Activated CD8-positive, alpha-beta memory T cell treated with anti-CD3 and anti-CD28 coated beads, Interleukin-2, amount 50 U/mL, for 24 hours (primary cell): Measurements from ENCODE around the gene KANK4.

Experiments used
- DNase-seq: peaks from one replicate; pipeline ENCODE4 v3.0.0-alpha.2; 2020; ENCODE audit errors: extremely low read depth

Gene KANK4

GRCh38 chr1:62304975-62305374 is 14.3 kb downstream of the KANK4 start:
- no peak for DNase-seq

GRCh38 chr1:62304515-62304914 is 14.7 kb downstream of the KANK4 start:
- DNase-seq = no peak

DNA sequence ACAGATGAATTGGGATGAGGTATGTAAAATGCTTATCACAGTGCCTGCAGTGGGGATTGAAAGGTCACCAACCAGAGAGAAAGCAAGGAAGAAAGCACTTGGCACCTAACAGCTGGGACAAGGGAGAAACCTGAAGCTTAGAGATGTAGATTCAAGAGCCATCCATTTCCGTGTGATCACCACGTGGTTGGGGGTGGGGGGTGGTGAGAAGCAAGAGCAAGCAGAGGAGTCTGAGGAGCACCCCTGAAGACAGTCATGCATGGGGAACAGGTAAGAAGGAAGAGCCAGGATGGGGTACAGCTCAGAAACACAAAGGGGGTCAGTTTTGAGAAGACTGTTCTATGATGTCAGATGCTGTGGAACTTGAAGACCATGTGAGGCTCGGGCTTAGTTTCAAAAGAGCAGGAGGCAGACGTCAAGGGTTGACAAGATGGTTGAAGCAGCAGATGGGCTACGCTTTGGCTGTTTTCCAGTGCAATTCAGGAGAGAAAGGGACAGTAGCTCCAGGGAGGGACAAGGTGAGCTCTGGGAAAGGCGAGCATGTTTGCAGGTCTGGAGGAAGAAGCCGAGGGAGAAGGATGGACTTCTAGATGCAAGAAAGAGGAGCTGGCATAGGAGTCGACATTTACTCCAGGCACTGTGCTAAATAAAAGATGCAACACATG is 17.4 kb downstream of the KANK4 start:
- no peak for DNase-seq

GRCh38 chr1:62299426-62300200 is 19.6 kb downstream of the KANK4 start:
- DNase-seq = no peak

DNA sequence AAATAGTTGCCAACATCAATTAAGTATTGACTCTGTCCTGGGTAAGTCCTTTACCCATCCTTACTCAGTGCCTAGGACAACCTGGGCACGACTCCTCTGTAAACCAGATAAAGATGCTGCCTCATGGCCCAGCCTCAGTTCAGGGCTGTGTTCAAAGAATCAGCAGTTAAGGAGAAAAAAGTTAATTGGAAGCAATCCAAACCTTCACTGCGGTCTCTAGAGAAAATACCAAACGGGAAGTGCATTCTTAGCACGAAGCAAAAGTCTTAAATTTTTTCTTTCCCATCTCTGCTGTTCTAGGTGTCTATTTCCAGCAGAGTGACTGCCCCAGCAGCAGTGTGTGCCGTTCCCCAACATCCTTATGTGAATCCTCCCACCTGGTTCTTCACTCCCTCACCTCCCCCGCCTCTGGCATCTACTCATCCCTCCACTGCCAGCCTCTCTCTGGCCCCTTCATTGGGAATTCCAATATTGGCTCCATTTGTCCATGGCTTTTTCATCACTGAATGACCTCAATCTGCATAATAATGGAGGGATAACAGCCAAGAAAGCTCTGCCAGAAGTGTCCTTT is 23.2 kb downstream of the KANK4 start:
- DNase-seq = no peak

- DNase-seq = no peak
These were observed 25.0 kb downstream of the KANK4 start for GRCh38 chr1:62294261-62294660.

- DNase-seq = no peak
These were observed 30.6 kb downstream of the KANK4 start for GRCh38 chr1:62288662-62289061.

DNA sequence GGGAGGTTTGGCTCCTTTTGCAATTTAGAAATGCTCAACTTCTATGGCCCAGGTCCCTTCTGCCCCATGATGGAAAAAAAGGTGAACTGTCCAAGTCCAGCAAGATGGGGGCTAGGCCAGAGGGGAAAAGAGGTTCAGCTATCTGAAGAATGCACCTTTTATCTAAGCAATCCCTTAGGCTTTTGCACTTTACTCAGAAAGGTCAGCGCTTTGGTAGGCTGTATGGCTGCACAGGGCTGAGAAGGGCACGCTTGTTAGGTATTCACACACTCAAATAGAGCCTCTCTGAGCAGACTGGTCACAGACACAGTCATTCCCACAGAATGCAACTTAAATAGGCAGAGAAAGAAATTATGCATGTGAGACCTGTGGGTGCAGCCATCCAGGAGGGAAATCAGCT is 31.0 kb downstream of the KANK4 start:
- no peak for DNase-seq

DNA sequence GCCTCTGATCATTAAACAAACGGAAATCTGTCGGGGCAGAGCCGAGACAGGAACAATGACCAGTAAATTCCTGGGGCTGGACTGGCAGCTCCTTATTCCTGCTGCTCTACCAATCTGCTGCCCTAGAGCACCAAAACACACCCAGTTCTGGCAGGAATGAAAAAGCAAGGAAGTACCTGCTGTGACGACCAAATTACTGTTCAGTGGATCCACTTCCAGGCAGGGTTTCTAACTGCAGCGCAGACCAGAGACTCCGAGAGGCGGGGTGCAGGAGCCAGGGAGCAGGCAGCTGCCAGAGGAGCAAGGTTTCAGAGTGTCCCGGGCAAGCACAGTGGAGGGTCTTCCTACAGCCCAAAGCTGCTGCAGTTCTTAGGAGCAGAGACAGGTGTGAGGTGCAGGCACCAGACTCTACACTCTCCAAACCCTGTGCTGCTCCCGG is 32.4 kb downstream of the KANK4 start:
- no peak for DNase-seq

- no peak for DNase-seq
These were observed 33.0 kb downstream of the KANK4 start for GRCh38 chr1:62285984-62286785.

DNA sequence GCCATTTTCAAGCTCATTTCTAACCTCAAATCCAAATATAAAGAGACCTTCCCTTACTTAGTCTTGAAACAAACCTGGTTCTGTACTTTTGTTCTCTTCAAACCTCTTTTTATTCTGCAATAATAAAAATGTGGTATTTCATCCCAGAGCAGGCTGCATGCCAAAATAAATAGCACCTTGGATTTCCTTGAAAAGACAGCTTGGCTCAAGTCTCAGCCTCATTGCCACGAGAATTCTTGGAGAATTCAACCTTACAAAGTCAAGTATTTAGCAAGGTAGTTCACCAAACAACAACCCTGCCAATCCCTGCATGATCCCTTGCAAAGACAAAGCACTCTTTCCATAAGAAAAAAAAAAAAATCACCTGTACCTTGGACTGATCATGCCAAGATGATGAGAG is 33.8 kb downstream of the KANK4 start:
- no peak for DNase-seq

DNA sequence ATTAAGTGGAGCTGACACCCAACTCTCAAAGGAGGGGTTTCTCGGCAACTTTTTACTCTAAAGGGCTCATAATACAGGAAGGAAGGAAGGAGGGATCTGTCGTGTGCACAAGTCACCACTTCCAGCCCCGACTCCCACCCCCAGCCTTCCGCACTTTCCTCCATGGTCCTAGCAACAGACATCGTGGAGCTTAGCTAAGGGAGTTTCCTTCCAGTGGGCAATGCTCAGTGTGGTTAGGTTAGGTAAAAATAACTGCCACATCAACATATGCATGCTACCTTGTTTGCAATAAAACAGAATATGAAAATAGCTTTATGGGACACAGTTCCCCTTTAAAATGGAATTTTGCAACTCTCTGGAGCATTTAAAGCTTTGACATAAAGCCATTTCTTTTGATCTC is 35.2 kb downstream of the KANK4 start:
- DNase-seq = no peak

- no peak for DNase-seq
These were observed 36.1 kb downstream of the KANK4 start for GRCh38 chr1:62282909-62283755.

DNA sequence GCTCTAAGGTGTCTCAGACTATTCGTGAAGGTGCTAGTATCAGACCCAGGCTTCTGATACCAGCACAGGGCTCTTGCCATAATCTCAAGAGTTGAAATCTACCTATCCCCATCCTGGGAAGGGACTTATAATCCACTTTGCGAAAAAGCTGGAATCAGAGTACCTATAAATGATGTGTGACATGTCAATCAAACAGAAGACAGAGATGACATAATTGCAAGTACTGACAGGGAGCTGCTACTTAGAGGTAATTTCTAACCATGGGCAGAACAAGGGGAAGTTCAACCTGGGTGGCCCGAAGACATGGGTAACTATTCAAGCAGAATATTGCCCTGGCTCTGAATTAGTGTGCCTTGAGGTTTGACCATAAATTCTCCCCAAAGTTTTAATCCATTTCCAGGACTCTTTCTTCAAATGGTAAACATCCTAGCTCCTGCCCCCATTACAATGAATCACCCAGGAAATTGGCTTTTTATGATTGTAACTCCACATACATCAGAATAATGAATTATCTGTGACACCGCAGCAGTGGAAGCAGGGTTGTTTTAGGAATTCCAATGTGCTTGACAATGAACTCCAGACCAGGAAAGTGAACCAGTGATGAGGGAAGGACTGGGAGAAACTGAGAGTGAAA is 37.2 kb downstream of the KANK4 start:
- DNase-seq = no peak

- no peak for DNase-seq
These were observed 38.2 kb downstream of the KANK4 start for GRCh38 chr1:62280960-62281465.

DNA sequence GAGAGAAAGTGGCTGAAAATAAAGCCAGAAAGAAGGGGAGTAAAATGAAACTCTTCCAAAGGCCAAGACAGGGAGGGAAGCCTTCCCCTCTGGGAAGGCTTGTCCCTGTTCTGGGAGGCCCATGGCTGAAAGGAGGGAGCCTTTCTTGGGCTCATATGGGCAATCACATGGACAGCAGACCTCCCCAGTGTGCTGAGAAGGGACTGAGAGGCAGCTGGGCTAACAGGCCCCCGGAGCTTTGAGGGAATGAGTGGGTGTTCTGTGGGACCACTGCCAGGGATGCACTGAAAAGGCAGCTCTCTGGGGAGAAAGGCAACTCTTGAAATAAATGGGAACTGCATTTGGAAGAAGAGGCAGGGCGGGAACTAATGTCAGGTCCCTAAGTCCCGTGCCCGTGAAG is 39.1 kb downstream of the KANK4 start:
- no peak for DNase-seq

DNA sequence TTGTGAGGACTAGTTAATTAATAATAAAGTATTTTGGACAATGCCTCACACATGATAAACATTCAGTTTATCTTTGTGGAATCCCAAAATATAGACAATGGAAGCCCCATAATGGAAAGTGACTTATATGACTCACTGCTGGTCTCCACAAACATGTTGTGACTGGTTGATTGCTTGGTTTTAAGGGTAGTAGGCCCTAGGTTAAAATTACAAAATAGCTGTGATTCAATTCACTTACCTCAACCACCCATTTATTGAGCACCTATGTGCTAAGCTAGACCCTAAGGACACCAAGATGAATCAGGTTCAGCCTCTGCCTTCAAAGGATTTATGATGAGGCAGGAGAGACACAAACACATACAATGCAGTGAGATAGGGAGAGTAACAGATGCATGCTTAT is 42.4 kb downstream of the KANK4 start:
- no peak for DNase-seq

DNA sequence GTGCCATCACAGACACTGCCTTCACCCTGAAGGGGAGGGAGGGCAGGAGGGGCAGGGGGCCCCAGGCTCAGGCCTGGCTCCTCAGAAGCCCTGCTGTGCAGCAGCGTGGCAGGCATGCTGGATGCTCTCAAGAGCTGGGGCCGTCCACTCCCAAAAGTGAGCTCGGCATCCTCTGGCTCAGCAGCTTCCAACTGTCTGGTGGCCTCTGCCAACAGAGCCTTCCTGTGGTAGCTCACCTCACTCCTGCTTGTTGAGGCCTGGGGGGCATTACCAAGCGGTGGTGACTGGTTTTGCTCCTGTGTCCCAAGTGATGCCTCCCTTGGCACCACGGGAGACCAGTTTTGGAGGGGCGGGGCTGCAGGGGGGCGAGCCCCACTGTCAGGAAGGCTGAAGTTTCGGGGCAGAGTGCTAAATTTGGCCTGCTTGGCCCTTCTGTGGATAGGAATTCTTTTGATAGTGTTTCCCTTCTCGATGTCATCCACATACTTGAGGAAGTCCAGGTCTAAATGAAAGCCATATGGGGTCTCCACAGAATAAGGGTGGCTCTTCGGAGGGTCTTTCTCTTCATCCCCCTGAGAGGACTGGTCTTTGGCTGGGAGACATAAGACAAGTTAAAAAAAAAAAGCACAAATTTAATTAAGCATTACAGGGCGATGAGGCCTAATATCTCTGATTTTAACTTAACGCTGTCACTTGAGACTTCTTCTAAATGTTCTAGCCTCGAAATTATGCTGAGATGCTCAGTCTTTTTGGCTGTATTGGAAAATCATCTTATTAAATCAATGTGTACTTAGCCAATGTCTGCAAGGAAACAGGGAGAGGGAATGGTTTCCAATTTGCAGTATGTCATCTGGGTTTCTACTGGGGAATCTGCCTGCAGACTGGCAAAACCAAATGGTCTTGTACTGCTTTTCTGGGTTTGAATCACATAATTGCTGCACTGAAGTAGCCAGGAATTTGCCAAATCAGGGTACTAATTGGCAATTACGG is 44.4 kb downstream of the KANK4 start:
- DNase-seq = no peak

- DNase-seq = no peak
These were observed 45.3 kb downstream of the KANK4 start for GRCh38 chr1:62273953-62274352.
